ENCODE measurements around the gene SIRPB2. TPM values are rescaled to one million over a fixed set of nuclear protein-coding genes. Genes with fewer than 3 reads are reported as not detected.

Gene SIRPB2
- total RNA-seq, 2 experiments from 2014 or later, result not detected

DNA sequence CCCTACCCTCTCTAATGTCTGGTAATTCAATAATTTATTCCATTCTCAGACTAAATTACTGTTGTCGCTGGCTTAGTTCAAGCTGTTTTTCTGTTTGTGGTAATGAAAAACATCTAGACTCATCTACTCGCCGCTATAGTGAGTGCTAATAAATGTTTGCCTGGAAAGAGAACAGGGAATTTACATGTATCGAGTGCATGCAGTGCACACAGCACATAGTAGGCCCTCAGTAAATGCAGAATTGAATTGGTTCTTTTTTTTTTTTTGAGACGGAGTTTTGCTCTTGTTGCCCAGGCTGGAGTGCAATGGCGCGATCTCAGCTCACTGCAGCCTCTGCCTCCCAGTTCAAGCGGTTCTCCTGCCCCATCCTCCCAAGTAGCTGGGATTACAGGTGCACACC lies 16.9 kb downstream of the SIRPB2 start:
- Mint-ChIP-seq H3K27me3 (no peaks in the 10 kb centered on the region), H3K4me1 (no peaks in the 10 kb centered on the region), H3K36me3 (ENCODE audit: low read depth) (no peaks in the 10 kb centered on the region), H3K9me3 (no peaks in the 10 kb centered on the region), H3K27ac (no peak overlapping the region), H3K4me3 (no peak overlapping the region)
- POLR2A ChIA-PET, result no interaction called here
- CTCF ChIA-PET, result interaction anchor here (0.7 kb wide), 1 partner anchor 126 kb away, joined by 3 read pairs; no protein-coding TSS in a partner anchor
- no peak for DNase-seq

DNA sequence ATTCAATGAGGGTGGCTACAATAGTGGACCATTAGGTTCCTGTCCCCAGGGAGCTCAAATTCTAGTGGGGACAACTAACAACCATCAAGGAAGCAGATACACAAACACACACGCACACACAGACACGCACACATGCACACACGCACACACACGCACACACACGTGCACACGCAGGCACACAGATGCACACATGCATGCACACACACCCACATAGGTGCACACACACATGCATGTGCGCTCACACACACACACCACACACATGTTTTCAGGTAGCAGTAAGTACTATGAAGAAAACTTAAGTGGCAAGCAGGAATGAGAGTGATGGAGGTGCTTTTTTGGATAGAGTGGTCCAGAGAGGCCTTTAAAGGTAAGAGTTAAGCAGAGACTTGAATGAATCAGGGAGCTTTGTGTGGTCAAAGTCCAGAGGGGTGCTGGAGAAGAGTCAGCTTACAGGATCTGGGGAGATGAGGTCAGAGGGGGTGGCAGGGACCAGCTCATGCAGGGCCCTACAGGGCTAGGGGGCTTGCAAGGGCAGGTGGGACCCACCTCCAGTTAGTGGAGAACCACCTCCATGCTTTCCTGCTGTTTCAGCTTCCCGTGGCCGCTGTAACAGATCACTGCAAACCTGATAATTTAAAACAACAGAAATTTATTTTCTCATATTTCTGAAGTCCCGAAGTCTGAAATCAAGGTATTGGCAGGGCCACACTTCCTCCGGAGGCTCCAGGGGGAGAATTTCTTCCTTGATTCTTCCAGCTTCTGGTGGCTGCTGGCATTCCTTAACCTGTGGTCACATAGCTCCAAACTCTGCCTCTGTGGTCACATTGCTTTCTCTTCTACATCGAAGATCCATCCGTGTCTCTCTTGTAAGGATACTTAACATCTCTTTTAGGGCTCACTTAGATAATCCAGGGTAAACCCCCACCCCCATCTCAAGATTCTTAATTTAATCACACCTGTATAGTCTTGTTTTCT lies 17.7 kb downstream of the SIRPB2 start:
- ChIA-PET POLR2A (interaction anchor here (0.6 kb wide), 1 partner anchor 1066 kb away, joined by 8 read pairs; no protein-coding TSS in a partner anchor), CTCF (interaction anchor here (1.1 kb wide), 1 partner anchor 255 kb away, joined by 3 read pairs; no protein-coding TSS in a partner anchor)

DNA sequence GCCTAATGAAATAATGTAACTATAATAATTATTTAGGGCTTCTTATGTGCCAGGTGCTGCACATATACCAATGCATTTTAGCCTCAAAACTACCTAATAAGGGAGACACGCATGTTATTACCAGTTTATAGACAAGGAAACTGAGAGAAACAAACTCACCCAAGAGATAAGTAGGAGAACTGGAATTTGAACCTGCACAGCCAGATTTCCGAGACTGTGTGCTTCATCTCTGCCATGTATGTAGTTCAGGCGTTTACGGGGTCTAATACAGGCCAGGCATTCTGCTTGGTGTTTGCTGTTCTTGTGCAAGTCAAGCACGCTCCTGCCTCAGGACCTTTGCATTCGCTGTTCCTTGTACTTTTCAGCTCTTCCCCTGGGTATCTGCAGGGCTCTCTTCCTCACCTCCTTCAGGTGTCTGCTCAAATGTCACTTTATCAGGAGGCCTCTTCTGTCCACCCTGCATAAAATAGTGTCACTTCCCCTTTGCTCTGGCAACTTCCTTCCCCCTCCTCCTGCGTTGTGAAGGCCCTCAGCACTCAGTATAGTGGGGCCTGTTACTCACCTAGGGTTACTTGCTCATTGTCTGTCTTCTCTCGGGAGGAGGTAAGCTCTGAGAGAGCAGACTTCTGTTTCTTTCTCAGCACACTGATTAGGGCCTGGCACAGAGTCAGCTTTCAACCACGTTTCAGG lies 18.5 kb downstream of the SIRPB2 start:
- Mint-ChIP-seq H3K4me1 (peaks cover 5% of the 10 kb centered on the region), H3K36me3 (ENCODE audit: low read depth) (no peaks in the 10 kb centered on the region), H3K9me3 (no peaks in the 10 kb centered on the region), H3K27ac (no peak overlapping the region), H3K27me3 (peaks cover 14% of the 10 kb centered on the region), H3K4me3 (no peak overlapping the region)
- DNase-seq, result no peak
- POLR2A ChIA-PET, result no interaction called here
- CTCF ChIA-PET, result interaction anchor here (1.1 kb wide), 1 partner anchor 256 kb away, joined by 3 read pairs; no protein-coding TSS in a partner anchor

More for the DNA sequence above, 17.7 kb downstream of the SIRPB2 start:
- H3K36me3 Mint-ChIP-seq (ENCODE audit: low read depth), result no peaks in the 10 kb centered on the region
- H3K27me3 Mint-ChIP-seq, result peaks cover 6% of the 10 kb centered on the region
- no peak overlapping the region for H3K4me3 Mint-ChIP-seq
- no peak overlapping the region for H3K27ac Mint-ChIP-seq
- DNase-seq, result no peak
- H3K9me3 Mint-ChIP-seq, result no peaks in the 10 kb centered on the region
- H3K4me1 Mint-ChIP-seq, result no peaks in the 10 kb centered on the region

DNA sequence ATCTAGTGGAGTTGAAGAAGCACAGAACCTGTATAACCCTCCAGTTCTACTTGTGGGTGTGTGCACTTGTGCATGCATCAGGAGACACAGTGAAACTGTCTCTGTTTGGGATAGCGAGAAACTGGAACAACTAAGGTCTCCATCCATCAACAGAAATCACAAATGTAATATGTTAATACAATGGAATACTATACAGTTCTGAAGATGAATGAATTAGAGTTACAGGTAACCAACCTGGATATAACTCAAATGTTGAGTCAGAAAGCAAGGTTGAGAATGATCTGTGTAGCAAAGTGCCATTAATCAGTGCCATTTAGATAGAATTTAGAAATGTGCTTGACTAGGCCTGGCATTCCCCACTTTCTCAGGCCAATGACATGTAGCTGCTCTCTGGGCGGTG lies 20.0 kb downstream of the SIRPB2 start:
- H3K27ac Mint-ChIP-seq, result no peak overlapping the region
- no peaks in the 10 kb centered on the region for H3K9me3 Mint-ChIP-seq
- H3K4me1 Mint-ChIP-seq, result peaks cover 14% of the 10 kb centered on the region
- no peak overlapping the region for H3K4me3 Mint-ChIP-seq
- POLR2A ChIA-PET, result no interaction called here
- DNase-seq, result no peak
- CTCF ChIA-PET, result no interaction called here
- H3K36me3 Mint-ChIP-seq (ENCODE audit: low read depth), result no peaks in the 10 kb centered on the region
- H3K27me3 Mint-ChIP-seq, result peaks cover 16% of the 10 kb centered on the region

DNA sequence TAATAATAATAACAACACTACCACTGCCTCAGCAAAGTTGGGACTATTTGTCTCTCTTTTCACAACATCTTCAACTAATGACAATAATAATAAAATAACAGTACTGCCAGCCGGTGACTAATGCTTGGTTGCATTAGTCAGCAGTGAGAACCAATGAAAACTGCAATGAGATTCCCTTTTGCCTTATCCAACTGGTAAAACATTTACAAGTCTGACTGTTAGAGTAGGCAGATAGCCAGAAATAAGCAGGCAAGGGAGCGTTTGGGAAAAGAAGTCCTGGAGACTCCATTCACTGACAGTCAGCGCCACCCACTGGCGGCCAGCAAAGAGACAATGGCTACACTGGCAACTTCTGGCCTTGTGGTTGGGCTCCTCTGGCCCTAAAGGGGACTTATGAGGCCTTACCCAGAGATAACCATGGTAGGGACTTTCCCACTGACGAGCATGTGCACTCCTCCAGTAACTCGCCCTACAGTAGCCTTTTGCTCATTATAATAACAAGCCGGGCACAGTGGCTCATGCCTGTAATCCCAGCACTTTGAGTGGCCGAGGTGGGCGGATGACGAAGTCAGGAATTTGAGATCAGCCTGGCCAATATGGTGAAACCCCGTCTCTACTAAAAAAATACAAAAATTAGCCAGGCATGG lies 21.2 kb downstream of the SIRPB2 start:
- Mint-ChIP-seq H3K9me3 (no peaks in the 10 kb centered on the region), H3K4me3 (no peak overlapping the region), H3K27ac (no peak overlapping the region), H3K27me3 (peaks cover 16% of the 10 kb centered on the region), H3K36me3 (ENCODE audit: low read depth) (no peaks in the 10 kb centered on the region), H3K4me1 (peaks cover 24% of the 10 kb centered on the region)
- ChIA-PET POLR2A (no interaction called here), CTCF (interaction anchor here (0.7 to 1.9 kb wide), 3 partner anchors 36 to 307 kb away, joined by 3 to 7 read pairs (median 3); no protein-coding TSS in a partner anchor)
- peak; percentile 22 for DNase-seq

DNA sequence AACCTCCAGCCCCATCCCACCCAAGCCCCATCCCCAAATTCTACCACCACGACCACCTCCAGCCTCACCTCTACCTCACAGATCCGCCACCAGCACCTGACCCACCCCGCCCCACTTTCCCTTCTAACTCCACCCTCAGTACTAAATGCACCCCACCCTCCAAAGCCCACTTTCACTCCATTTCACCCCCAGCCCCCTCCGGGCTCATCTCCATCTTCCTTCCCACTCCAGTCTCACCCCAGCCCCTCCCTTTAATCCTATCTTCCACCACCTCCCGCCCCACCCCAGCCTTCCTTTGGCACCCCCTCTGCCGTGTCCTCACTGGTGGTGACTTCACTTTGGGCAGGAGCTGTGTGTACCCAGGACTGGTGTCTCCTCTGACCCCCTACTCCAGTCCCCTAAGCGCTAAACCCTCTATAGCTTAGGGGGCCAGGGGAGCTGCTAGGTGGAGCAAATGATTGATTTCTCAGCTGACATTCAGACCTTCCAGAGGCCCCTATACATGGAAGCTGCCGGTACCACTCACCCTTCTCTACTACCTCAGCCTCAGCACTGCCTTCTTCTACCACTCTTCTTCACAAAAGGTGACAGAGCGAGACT lies 21.8 kb downstream of the SIRPB2 start:
- ChIA-PET POLR2A (no interaction called here), CTCF (interaction anchor here (1.2 to 1.9 kb wide), 3 partner anchors 34 to 308 kb away, joined by 3 to 7 read pairs (median 4); no protein-coding TSS in a partner anchor)
- Mint-ChIP-seq H3K4me3 (no peak overlapping the region), H3K9me3 (no peaks in the 10 kb centered on the region), H3K27me3 (peaks cover 16% of the 10 kb centered on the region), H3K4me1 (peaks cover 30% of the 10 kb centered on the region), H3K36me3 (ENCODE audit: low read depth) (no peaks in the 10 kb centered on the region), H3K27ac (no peak overlapping the region)
- DNase-seq, result no peak

DNA sequence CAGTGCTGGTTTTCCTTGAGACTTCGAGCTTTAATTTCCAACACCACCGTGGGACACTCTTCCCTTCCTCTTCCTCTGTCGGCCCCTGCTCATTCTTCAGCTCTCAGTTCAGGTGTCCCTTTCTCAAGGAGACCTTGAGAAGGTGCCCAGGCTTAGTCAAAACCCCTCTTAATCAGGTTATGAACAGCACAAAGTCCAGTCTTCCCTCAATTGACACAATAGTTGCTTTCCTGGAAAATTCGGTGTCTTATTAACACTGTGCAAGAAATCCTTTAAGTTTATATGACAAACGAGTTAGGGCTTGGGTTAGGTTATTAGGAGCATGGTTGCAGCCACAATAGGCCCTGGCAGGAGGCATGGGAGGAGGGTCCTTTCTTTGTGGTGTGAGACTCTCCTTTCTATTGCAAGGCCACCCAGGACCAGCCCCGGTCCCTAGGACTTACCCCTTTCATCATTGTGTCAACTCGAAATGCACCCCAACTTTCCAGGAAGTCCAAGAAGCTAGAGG lies 23.0 kb downstream of the SIRPB2 start:
- no peak for DNase-seq
- H3K9me3 Mint-ChIP-seq, result no peaks in the 10 kb centered on the region
- CTCF ChIA-PET, result interaction anchor here (1.3 to 2.7 kb wide), 6 partner anchors 23 to 309 kb away, joined by 3 to 10 read pairs (median 6); partner anchors contain the start of gene SIRPB2
- H3K4me3 Mint-ChIP-seq, result no peak overlapping the region
- H3K27me3 Mint-ChIP-seq, result peaks cover 16% of the 10 kb centered on the region
- H3K27ac Mint-ChIP-seq, result no peak overlapping the region
- peaks cover 42% of the 10 kb centered on the region for H3K4me1 Mint-ChIP-seq
- POLR2A ChIA-PET, result no interaction called here
- H3K36me3 Mint-ChIP-seq (ENCODE audit: low read depth), result peaks cover 5% of the 10 kb centered on the region

DNA sequence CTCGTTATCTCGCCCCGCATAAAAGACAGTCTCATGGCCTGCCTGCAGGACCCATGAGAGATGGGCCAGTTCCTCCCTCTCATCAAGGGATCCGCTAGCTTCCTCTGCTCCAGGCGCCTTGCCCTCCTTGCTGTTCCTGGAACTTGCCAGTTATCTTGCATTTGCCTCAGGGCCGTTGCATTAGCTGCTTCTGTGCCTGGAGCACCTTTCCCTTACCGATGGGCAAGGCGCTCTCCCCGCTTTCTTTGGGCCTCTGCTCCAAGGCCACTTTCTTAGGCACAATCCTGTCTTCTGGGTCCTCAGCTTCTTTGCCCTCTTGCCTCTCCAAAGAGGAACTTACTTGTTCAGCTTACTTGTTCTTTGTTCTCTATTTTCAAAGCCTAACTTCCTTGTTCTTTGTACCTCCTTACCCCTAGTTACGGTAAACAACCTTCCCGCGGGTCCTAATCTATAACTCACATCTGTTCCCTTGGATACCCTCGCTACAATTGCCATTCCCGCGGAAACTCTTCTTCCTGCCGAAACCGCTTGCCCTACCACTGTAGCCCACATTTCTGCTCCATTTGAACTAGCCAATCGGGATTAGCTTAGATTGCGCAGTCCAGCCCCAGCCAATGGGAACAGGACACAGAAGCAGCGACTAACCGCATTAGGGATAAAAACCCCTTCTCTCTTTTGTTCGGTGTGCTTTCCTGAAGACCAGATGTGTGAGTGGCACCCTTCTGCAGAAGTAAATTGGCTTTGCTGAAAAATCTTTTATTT lies 23.7 kb downstream of the SIRPB2 start:
- peak overlapping the region; percentile 48 for H3K27ac Mint-ChIP-seq

DNA sequence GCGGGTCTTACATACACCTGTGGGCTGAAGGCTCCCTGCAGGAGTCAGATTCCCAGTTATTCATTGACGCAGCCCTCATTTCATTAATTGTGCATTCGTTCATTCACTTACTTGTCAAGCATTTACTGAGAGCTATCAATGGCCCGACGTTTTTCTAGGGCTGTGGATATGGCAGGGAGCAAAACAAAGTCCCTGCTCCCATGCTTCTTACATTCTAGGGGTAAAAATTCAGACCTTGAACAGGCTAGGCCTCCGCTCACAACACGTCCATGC lies 24.2 kb downstream of the SIRPB2 start:
- ChIA-PET CTCF (interaction anchor here (0.6 to 2.7 kb wide), 26 partner anchors 9 to 634 kb away, joined by 3 to 13 read pairs (median 3); partner anchors contain the start of genes FKBP1A and SIRPB2), POLR2A (no interaction called here)
- DNase-seq, result no peak
- H3K27ac Mint-ChIP-seq, result peak overlapping the region; percentile 48
- peaks cover 48% of the 10 kb centered on the region for H3K4me1 Mint-ChIP-seq
- peaks cover 16% of the 10 kb centered on the region for H3K27me3 Mint-ChIP-seq
- peaks cover 6% of the 10 kb centered on the region for H3K36me3 Mint-ChIP-seq (ENCODE audit: low read depth)
- peak overlapping the region; percentile 81 for H3K4me3 Mint-ChIP-seq
- H3K9me3 Mint-ChIP-seq, result no peaks in the 10 kb centered on the region

More for the DNA sequence above, 23.7 kb downstream of the SIRPB2 start:
- ChIA-PET POLR2A (no interaction called here), CTCF (interaction anchor here (0.6 to 2.7 kb wide), 24 partner anchors 8 to 635 kb away, joined by 3 to 13 read pairs (median 3); partner anchors contain the start of genes FKBP1A and SIRPB2)
- peaks cover 6% of the 10 kb centered on the region for H3K36me3 Mint-ChIP-seq (ENCODE audit: low read depth)
- no peaks in the 10 kb centered on the region for H3K9me3 Mint-ChIP-seq
- no peak for DNase-seq
- peak overlapping the region; percentile 81 for H3K4me3 Mint-ChIP-seq
- peaks cover 16% of the 10 kb centered on the region for H3K27me3 Mint-ChIP-seq
- peaks cover 46% of the 10 kb centered on the region for H3K4me1 Mint-ChIP-seq

DNA sequence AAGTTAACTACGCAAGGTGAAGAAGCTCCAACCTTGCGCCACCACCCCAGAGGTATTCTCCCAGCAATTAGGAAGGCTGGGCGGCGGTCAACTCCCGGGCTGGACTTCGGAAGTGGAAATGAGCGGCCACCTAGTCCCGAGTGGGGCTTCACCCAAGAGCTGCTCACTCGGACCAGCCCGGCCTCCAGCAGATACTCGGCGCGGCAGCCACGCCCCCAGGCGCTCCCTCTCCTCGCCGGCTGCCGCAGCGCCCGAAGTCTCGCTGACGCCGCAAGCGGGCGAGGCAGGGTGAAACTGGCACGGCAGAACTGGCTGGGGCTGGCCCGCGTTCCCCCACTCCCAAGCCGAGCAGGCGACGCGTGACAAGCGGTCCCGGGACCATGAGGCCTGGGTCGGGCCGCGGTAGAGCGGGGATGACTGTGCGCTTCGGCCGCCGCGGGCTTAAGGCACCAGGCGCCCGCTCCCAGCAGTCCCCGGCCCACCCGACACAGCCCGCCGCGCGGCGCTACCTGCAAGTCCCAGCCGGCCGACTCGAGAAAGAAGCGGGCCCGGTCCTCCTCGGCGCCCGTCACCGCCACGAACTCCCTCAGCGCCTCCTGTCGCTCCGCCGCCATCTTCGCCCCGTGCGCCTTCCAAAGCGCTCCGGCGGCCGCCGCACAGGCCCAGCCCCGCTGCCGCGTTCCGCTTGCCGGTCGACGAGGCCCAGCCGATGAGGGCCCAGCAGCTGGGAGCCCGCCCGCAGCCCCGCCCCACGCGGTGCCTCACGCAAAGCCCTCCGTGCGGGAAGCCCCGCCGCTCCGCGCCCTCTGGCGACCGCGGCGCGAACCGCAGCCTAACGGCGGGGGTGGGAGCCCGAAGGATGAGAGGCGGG lies 24.8 kb downstream of the SIRPB2 start, which contains the start of gene NSFL1C:
Gene NSFL1C, minus strand, starts transcription at position 639 of the 871 bp plus-strand sequence. Its CDS starts 25 bp downstream, at position 614.
- POLR2A ChIA-PET, result no interaction called here
- CTCF ChIA-PET, result interaction anchor here (0.6 to 2.7 kb wide), 26 partner anchors 9 to 346 kb away, joined by 3 to 13 read pairs (median 3); partner anchors contain the start of gene FKBP1A
- Mint-ChIP-seq H3K27ac (peak within 1 kb of the TSS; percentile 80), H3K27me3 (peaks cover 16% of the 10 kb centered on the region), H3K9me3 (no peaks in the 10 kb centered on the region), H3K4me3 (peak within 1 kb of the TSS; percentile 81), H3K36me3 (ENCODE audit: low read depth) (peaks cover 6% of the 10 kb centered on the region), H3K4me1 (peaks cover 48% of the 10 kb centered on the region)
- DNase-seq, result peak; percentile 96

Measured in activated CD4-positive, alpha-beta T cell treated with anti-CD3 and anti-CD28 coated beads, Interleukin-2, amount 10 ng/mL, durations not matched to agents 7 days and 5 days (primary cell).